Gastrocnemius medialis (tissue), 4 donors: Measurements from ENCODE around the gene ROR1.

Experiments
- POLR2A ChIP-seq, 2 donors: fragments of 450-650 bp; IDR thresholded peaks; one replicate each; pipeline ENCODE4 v1.6.1; 2017; ENCODE audit warnings: antibody characterized with exemption in 2 of 2, mild to moderate bottlenecking in 2 of 2, moderate library complexity in 2 of 2
- TF ChIP-seq, protein P1 (sequence below), 5 experiments: fragments of 450-650 bp in 3 of 5; fragments of 200-600 bp in 2 of 5; sonication (generic) in 2 of 5; IDR thresholded peaks in 4 of 5; conservative IDR thresholded peaks in 1 of 5; 1 replicate in 4 of 5; 2 replicates in 1 of 5; pipeline ENCODE4 v1.5.1; 2016 to 2019; ENCODE audit warnings: antibody characterized with exemption in 5 of 5, mild to moderate bottlenecking in 3 of 5, moderate library complexity in 3 of 5

- TF ChIP-seq, protein P1, sequence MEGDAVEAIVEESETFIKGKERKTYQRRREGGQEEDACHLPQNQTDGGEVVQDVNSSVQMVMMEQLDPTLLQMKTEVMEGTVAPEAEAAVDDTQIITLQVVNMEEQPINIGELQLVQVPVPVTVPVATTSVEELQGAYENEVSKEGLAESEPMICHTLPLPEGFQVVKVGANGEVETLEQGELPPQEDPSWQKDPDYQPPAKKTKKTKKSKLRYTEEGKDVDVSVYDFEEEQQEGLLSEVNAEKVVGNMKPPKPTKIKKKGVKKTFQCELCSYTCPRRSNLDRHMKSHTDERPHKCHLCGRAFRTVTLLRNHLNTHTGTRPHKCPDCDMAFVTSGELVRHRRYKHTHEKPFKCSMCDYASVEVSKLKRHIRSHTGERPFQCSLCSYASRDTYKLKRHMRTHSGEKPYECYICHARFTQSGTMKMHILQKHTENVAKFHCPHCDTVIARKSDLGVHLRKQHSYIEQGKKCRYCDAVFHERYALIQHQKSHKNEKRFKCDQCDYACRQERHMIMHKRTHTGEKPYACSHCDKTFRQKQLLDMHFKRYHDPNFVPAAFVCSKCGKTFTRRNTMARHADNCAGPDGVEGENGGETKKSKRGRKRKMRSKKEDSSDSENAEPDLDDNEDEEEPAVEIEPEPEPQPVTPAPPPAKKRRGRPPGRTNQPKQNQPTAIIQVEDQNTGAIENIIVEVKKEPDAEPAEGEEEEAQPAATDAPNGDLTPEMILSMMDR (IDR thresholded peaks at IDR 0.05 in 4 of 5, conservative IDR thresholded peaks at IDR 0.05 in 1 of 5): no peak
- no peak for TF ChIP-seq POLR2A (IDR thresholded peaks at IDR 0.05)
Observed at GRCh38 chr1:63955370-63956145, 181.7 kb downstream of the ROR1 start.
